Measurements from ENCODE around the gene PPFIBP2. TPM values are rescaled to one million over a fixed set of nuclear protein-coding genes. Genes with fewer than 3 reads are reported as not detected.
"Not testable (repeated sequence)": the region's sequence is repeated elsewhere in the genome, so short reads cannot be mapped to it uniquely, and the experiment has no call there.

PPFIBP2 gene
- polyA plus RNA-seq, 12 donors = 39.0 to 87.0 (median 53.2) TPM; not detected in 1

- DNase-seq = not testable (repeated sequence)
These were observed 149.7 kb downstream of the PPFIBP2 start for GRCh38 chr11:7663531-7663930.

- DNase-seq = no peak
These were observed 151.1 kb downstream of the PPFIBP2 start for GRCh38 chr11:7664867-7665266.

- DNase-seq = peak; percentile 60
These were observed 151.9 kb downstream of the PPFIBP2 start for GRCh38 chr11:7665473-7666291.

- no peak for DNase-seq
These were observed 152.6 kb downstream of the PPFIBP2 start for GRCh38 chr11:7666292-7666866.

- no peak for DNase-seq
These were observed 153.7 kb downstream of the PPFIBP2 start for GRCh38 chr11:7667460-7667859.

- no peak for DNase-seq
These were observed 154.7 kb downstream of the PPFIBP2 start for GRCh38 chr11:7668464-7668863.

- no peak for DNase-seq
These were observed 155.1 kb downstream of the PPFIBP2 start for GRCh38 chr11:7668911-7669310.

GRCh38 chr11:7670641-7671040, 156.8 kb downstream of the PPFIBP2 start:
- no peak for DNase-seq

- no peak for DNase-seq
These were observed 157.8 kb downstream of the PPFIBP2 start for GRCh38 chr11:7671347-7672215.

GRCh38 chr11:7672276-7672959, 158.6 kb downstream of the PPFIBP2 start:
- no peak for DNase-seq

- peak; percentile 80 for DNase-seq
These were observed 159.3 kb downstream of the PPFIBP2 start, which contains the start of gene CYB5R2 for GRCh38 chr11:7672960-7673723. Gene CYB5R2 (minus strand): TSS chr11:7673500. CDS start chr11:7672825, 675 bp downstream.

GRCh38 chr11:7673724-7674434, 160.1 kb downstream of the PPFIBP2 start:
- DNase-seq = peak; percentile 44

- DNase-seq = no peak
These were observed 161.8 kb downstream of the PPFIBP2 start for GRCh38 chr11:7675631-7676030.

- no peak for DNase-seq
These were observed 163.3 kb downstream of the PPFIBP2 start for GRCh38 chr11:7677071-7677470.

- DNase-seq = no peak
These were observed 164.0 kb downstream of the PPFIBP2 start for GRCh38 chr11:7677796-7678201.

GRCh38 chr11:7683571-7683970, 169.8 kb downstream of the PPFIBP2 start:
- DNase-seq = no peak

- DNase-seq = no peak
These were observed 173.0 kb downstream of the PPFIBP2 start for GRCh38 chr11:7686761-7687160.

- no peak for DNase-seq
These were observed 173.6 kb downstream of the PPFIBP2 start for GRCh38 chr11:7687386-7687785.

GRCh38 chr11:7688238-7688826, 174.5 kb downstream of the PPFIBP2 start:
- DNase-seq = peak; percentile 41

- no peak for DNase-seq
These were observed 175.4 kb downstream of the PPFIBP2 start for GRCh38 chr11:7689239-7689638.

Measured in muscle of arm (tissue), 12 donors.